Ishikawa (cell line): Measurements from ENCODE around the gene TUBB4B.

Source experiments
- CEBPB ChIP-seq: IDR thresholded peaks from 2 replicates; pipeline ENCODE4 v1.6.1; 2012
- CREB1 ChIP-seq: IDR thresholded peaks from 2 replicates; pipeline ENCODE4 v1.6.1; 2012; ENCODE audit warnings: low read depth
- EGR1 ChIP-seq: IDR thresholded peaks from 2 replicates; pipeline ENCODE4 v1.6.1; 2012
- EP300 ChIP-seq: IDR thresholded peaks from 2 replicates; pipeline ENCODE4 v1.6.1; 2012; ENCODE audit warnings: borderline replicate concordance
- FOXM1 ChIP-seq: IDR thresholded peaks from 2 replicates; pipeline ENCODE4 v1.6.1; 2012; ENCODE audit warnings: low read depth, borderline replicate concordance
- MAX ChIP-seq: IDR thresholded peaks from 2 replicates; pipeline ENCODE4 v1.6.1; 2012
- NFIC ChIP-seq: IDR thresholded peaks from 2 replicates; pipeline ENCODE4 v1.6.1; 2012
- RAD21 ChIP-seq: IDR thresholded peaks from 2 replicates; pipeline ENCODE4 v1.6.1; 2012; ENCODE audit warnings: low read depth
- REST ChIP-seq: IDR thresholded peaks from 2 replicates; pipeline ENCODE4 v1.6.1; 2012; ENCODE audit warnings: low read depth, mild to moderate bottlenecking
- TAF1 ChIP-seq: IDR thresholded peaks from 2 replicates; pipeline ENCODE4 v1.6.1; 2012; ENCODE audit warnings: low read depth, mild to moderate bottlenecking
- TEAD4 ChIP-seq: IDR thresholded peaks from 2 replicates; pipeline ENCODE4 v1.6.1; 2012
- USF1 ChIP-seq: IDR thresholded peaks from 2 replicates; pipeline ENCODE4 v1.6.1; 2012
- YY1 ChIP-seq: IDR thresholded peaks from 2 replicates; pipeline ENCODE4 v1.6.1; 2012; ENCODE audit warnings: low read depth

- no peak for TF ChIP-seq CEBPB
- no peak for TF ChIP-seq EP300
- no peak for TF ChIP-seq TAF1
- 0 out of 2 replicates have a peak, but pooled peaks have one; percentile 21 for TF ChIP-seq MAX
- no peak for TF ChIP-seq EGR1
- no peak for TF ChIP-seq CREB1
- no peak for TF ChIP-seq RAD21
- no peak for TF ChIP-seq NFIC
- 0 out of 2 replicates have a peak, but pooled peaks have one; percentile 56 for TF ChIP-seq YY1
- TF ChIP-seq FOXM1, result no peak
- no peak for TF ChIP-seq REST
- no peak for TF ChIP-seq USF1
- no peak for TF ChIP-seq TEAD4
Measured at GRCh38 chr9:137255448-137256114, 14.5 kb downstream of the TUBB4B start.
